Activated T-cell treated with anti-CD3 and anti-CD28 coated beads, Interleukin-2, amount 50 U/mL, for 24 hours (primary cell): ENCODE data around the gene SNCB.
A peak's percentile ranks its signal among the peaks of the same experiment; 100 is the strongest.

Experiments
- DNase-seq: peaks from one replicate; pipeline ENCODE4 v3.0.0-alpha.2; 2020
- H3K27ac Mint-ChIP-seq: 2 replicates; pipeline ENCODE4 v1.8.0; 2020; ENCODE audit warnings: mild to moderate bottlenecking, mixed read lengths
- H3K27me3 Mint-ChIP-seq: 2 replicates; pipeline ENCODE4 v1.8.0; 2020; ENCODE audit warnings: mixed read lengths
- H3K36me3 Mint-ChIP-seq: 2 replicates; pipeline ENCODE4 v1.8.0; 2020; ENCODE audit warnings: low read depth, mixed read lengths
- H3K4me1 Mint-ChIP-seq: 2 replicates; pipeline ENCODE4 v1.8.0; 2020; ENCODE audit warnings: low read depth, mixed read lengths
- H3K4me3 Mint-ChIP-seq: 2 replicates; pipeline ENCODE4 v1.8.0; 2020; ENCODE audit warnings: mild to moderate bottlenecking, moderate library complexity, mixed read lengths
- H3K9me3 Mint-ChIP-seq: 2 replicates; pipeline ENCODE4 v1.8.0; 2020; ENCODE audit warnings: mixed read lengths

SNCB gene

DNA sequence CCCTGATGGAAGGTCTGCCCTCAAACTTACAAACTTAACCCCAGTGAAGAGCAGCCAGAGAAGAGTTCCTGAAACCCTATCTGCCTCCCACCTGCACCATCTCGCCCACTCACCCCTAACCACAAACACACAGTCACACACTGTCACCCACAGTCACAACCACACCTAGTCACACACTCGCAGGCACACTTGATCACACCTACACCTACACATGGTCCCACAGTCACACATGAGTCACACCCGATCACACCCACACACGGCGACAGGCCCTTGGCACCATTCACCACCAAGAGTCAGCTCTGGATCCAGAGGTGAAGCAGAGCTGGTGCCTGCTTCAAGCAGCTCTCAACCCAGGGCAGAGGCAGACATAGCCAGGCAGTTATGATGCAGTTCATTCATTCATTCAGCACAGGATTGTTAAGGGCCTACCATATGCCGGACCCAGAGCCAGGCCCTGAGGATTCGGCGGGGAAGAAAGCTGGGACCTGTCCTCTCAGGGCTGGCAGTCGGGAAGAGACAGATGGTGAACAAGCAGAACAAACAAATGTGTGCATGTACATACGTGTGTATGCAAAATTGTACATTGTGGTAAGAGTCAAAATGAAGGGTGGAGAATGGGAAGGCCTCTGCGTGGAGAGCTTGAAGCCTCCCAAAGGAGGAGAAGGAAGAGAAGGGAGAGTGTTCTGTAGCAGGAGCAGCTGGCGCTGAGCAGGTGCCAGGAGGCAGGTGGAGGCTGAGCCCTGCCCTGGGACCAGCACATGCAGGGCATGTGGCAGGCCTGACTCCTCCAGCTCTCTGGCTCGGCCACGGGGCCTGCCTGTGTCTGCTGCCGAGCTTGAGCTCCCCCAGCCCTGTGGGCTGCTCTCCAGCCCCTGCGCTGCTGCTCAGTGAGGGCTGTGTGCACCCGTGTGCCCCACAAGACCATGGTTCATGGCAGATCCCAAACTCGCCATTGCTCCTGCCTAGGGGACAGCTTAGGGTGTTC is 23.4 kb upstream of the SNCB start:
- Mint-ChIP-seq H3K4me3 (peak overlapping the region; percentile 28), H3K9me3 (no peaks in the 10 kb centered on the region), H3K27me3 (no peaks in the 10 kb centered on the region), H3K4me1 (peaks cover 73% of the 10 kb centered on the region), H3K27ac (peak overlapping the region; percentile 85), H3K36me3 (peaks cover 48% of the 10 kb centered on the region)
- DNase-seq = peak; percentile 87

DNA sequence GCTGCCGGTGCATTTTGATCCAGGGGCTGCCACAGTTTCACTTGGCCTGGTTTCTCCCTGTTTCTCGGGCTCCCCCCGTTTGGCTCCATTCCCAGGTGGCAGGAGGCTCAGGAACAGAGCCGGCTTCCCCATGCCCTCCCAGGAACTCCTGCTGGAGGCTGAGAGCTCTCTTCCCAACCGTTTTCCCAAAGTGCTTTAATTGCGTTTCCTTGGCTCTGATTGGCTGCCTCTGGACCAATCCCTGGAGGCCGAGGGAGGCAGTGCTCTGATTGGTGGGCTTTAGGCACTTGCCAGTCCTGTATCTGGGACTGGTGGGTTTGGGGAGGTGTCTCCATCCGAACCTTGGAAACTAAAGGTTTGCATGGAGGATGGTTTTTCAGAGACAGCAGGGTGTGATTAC is 21.8 kb upstream of the SNCB start:
- Mint-ChIP-seq H3K4me1 (peaks cover 72% of the 10 kb centered on the region), H3K27me3 (no peaks in the 10 kb centered on the region), H3K4me3 (no peak overlapping the region), H3K9me3 (no peaks in the 10 kb centered on the region), H3K36me3 (peaks cover 36% of the 10 kb centered on the region), H3K27ac (no peak overlapping the region)
- no peak for DNase-seq

DNA sequence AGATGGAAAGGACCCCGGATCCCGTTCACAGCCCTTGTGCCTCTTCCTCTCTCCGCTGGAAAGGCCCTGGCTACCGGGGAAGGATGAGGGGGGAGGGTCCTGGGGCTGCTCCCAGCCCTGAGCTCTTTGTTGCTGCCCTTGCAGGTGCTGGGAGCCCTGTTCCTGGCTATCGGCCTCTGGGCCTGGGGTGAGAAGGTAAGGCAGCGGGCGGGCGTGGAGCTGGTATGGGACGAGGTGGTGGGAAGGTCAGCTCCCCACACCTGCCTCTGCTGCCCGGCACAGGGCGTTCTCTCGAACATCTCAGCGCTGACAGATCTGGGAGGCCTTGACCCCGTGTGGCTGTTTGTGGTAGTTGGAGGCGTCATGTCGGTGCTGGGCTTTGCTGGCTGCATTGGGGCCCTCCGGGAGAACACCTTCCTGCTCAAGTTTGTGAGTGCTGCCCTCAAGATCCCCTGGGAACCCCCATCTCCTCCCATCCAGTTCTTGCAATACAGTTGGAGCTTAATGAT is 21.2 kb upstream of the SNCB start:
- Mint-ChIP-seq H3K27me3 (no peaks in the 10 kb centered on the region), H3K4me3 (no peak overlapping the region), H3K27ac (no peak overlapping the region), H3K4me1 (peaks cover 77% of the 10 kb centered on the region), H3K9me3 (no peaks in the 10 kb centered on the region), H3K36me3 (peaks cover 33% of the 10 kb centered on the region)
- no peak for DNase-seq

DNA sequence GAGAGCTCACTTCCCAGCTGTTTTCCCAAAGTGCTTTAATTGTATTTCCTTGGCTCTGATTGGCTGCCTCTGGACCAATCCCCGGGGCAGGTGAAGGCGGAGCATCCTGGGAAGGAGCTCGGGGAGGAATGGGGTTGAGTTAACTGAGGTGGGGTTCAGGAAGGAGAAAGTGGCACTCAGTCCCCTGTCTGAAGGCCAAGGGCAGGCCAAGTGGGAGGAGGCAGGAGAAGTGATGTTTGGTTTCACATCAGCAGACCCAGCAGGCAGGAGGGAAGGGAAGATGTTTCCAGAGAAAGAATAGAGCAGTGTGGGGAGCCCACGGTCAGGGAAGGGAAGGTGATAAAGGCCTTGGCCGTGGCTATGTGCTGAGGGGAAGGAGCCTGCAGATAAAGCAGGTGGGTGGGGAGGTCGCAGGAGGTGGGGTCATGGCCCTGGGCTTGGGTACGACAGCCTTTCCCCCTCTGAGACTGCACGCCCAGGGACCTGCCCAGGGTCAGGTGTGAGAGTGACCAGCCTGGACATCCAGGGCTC is 20.1 kb upstream of the SNCB start:
- H3K27me3 Mint-ChIP-seq = no peaks in the 10 kb centered on the region
- H3K36me3 Mint-ChIP-seq = peaks cover 25% of the 10 kb centered on the region
- H3K27ac Mint-ChIP-seq = no peak overlapping the region
- DNase-seq = no peak
- H3K9me3 Mint-ChIP-seq = no peaks in the 10 kb centered on the region
- no peak overlapping the region for H3K4me3 Mint-ChIP-seq
- peaks cover 85% of the 10 kb centered on the region for H3K4me1 Mint-ChIP-seq

DNA sequence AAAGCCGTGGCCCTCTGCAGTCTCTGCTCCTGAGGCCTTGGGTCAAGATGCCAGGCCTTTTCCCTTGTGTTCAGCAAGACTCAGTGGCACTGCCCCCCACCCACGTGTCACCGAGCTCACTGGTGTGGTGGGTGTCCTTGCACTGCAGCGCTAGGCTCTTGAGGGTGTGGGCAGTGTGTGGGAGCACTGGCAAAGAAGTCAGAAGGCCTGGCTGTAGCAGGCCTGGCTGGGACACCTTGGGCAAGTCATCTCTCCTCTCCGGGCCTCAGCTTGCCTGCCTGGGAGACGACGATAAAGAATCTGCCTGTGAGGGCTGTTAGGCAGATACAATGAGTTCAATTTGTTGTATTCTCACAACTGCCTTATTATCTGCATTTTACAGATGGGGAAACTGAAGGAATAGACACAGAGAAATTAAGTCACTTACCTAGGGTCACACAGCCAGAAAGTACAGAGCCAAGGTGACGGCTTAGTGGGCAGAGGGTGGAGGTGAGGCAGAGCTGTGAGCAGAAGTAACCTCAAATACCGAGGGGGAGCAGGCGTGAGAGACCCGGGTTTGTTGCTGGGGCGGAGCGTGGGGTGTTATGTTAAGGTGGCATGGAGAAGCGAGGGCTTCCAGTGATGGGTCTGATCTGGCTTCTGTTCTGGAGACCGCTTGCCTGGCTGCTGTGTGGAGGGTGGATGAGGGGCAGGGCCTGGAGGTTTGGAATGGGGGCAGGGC is 18.3 kb upstream of the SNCB start:
- peak overlapping the region; percentile 87 for H3K4me3 Mint-ChIP-seq
- peak overlapping the region; percentile 62 for H3K27ac Mint-ChIP-seq
- peaks cover 69% of the 10 kb centered on the region for H3K4me1 Mint-ChIP-seq
- peaks cover 17% of the 10 kb centered on the region for H3K36me3 Mint-ChIP-seq
- H3K27me3 Mint-ChIP-seq = no peaks in the 10 kb centered on the region
- no peaks in the 10 kb centered on the region for H3K9me3 Mint-ChIP-seq
- DNase-seq = no peak

DNA sequence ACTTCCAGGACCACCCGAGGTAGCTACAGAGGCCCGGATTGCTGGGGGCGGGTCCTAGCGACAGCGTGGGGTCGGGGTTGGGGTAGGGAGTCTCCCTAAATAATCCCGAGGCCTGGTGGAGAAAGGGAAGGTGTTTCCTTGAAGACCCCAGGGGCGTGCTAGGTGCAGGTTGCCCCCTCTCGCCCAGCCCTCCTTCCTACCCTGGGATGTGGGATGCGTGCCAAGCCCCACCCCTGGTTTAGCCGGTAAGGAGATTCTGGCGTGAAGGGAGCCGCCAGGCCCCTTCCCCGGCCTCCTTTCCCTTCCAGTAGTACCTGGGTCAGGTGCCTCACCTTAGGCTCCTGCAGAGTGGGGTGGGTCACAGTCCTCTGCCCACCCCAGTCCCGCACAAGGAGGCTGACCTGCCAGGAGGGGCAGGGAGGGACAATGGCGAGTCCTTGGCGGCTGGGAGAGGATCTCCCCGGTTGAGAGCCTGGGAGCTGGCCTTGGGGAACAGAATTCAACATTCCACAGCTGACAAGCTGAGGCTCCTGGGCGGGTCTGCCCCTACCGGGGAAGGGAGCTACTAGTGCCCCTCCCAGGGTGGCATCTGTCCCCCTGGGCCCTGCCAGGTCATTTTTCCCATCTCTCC is 17.6 kb upstream of the SNCB start:
- Mint-ChIP-seq H3K4me1 (peaks cover 63% of the 10 kb centered on the region), H3K4me3 (peak overlapping the region; percentile 87), H3K27ac (peak overlapping the region; percentile 89), H3K36me3 (peaks cover 11% of the 10 kb centered on the region), H3K27me3 (no peaks in the 10 kb centered on the region), H3K9me3 (no peaks in the 10 kb centered on the region)
- DNase-seq = no peak

DNA sequence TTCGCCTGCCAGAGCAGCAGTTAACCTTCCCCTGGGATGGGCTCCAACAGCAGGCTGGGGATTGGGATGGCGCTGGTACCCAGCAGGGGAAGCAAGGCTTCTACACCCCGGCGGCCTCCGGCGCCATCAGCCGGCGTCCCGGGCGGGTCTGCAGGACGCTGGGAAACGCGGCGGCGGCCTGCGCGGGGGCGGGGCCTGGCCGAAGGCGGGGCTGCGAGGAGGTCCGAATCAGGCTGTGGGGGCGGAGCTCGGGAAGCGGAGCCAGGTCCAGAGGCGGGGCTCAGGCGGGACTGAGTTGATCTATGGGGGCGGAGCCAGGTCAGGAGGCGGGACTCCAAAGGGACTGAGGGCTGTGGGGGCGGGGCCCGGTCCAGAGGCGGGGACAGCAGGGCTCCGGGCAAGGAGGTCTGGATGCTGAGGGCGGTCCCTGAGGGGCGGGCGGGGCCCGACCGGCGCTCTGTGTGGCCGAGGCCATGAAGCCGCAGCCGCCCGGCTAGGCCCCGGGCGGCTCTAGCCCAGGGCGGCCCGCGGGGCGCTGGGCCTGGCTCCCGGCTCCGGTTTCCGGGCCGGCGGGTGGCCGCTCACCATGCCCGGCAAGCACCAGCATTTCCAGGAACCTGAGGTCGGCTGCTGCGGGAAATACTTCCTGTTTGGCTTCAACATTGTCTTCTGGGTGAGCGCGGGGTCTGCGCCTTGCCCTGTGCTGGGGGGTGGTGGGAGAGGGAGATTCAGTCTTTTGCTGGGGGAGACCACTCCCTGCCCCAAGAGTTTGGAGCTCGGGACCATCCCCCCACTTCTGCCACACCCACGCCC is 16.9 kb upstream of the SNCB start, which contains the start of gene TSPAN17:
Gene TSPAN17 (plus strand): TSS at position 455 of the 813 bp plus-strand sequence. CDS start 132 bp downstream, at position 587.
- Mint-ChIP-seq H3K4me1 (peaks cover 56% of the 10 kb centered on the region), H3K4me3 (peak within 1 kb of the TSS; percentile 87), H3K27me3 (no peaks in the 10 kb centered on the region), H3K36me3 (peaks cover 9% of the 10 kb centered on the region), H3K27ac (peak within 1 kb of the TSS; percentile 94), H3K9me3 (no peaks in the 10 kb centered on the region)
- DNase-seq = peak; percentile 100

DNA sequence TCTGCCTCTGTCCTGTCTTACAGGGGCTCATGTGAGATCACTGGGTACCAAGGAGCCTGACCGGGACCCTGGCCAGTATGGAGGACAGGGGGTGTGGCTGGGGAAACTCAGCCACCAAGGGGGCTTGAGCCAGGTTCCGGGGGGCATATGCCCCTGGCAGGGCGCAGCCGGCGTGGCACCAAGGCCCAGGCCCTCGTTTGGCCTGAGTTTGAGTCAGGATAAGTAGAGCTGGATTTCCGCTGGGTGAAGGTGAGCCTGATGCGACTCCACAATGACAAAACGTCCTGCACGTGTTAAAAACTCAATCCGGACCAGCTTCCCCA is 16.3 kb upstream of the SNCB start:
- Mint-ChIP-seq H3K4me1 (peaks cover 51% of the 10 kb centered on the region), H3K36me3 (peaks cover 5% of the 10 kb centered on the region), H3K27ac (peak overlapping the region; percentile 94)

DNA sequence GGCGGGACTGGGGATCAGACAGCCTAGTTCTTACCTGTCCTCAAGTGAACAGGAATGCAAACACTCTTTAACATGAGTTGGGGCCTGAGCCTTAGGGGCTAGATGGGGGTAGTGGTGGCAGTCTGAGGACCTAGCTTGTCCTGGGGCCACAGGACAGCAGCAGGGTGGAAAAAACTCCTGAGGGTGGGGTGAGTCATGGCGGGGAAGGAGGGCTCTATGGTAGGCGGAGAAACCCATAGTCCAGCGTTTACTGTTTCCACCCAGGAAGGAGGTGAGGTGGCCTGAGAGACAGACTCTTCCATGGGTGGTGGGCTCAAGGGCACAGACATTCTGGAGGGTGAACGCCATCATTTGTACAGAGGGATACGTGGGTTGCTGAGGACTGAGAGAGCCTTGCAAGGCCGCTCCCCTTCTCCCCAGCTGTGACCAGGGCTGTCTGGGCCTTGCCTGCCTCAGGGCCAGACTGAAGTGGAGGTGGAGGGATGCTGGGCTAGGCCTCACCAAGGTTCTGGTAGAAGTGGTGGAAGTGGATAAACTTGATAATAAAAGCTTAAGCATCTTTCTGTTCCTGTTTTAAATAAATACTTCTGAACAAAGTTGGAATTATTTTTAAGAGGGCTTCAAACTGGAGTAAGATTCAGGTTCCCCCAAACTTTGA is 15.8 kb upstream of the SNCB start:
- Mint-ChIP-seq H3K27me3 (no peaks in the 10 kb centered on the region), H3K4me1 (peaks cover 46% of the 10 kb centered on the region), H3K9me3 (no peaks in the 10 kb centered on the region), H3K27ac (peak overlapping the region; percentile 94), H3K36me3 (peaks cover 2% of the 10 kb centered on the region), H3K4me3 (peak overlapping the region; percentile 87)
- no peak for DNase-seq

More for the DNA sequence above, 16.3 kb upstream of the SNCB start:
- Mint-ChIP-seq H3K4me3 (peak overlapping the region; percentile 87), H3K27me3 (no peaks in the 10 kb centered on the region), H3K9me3 (no peaks in the 10 kb centered on the region)
- no peak for DNase-seq

DNA sequence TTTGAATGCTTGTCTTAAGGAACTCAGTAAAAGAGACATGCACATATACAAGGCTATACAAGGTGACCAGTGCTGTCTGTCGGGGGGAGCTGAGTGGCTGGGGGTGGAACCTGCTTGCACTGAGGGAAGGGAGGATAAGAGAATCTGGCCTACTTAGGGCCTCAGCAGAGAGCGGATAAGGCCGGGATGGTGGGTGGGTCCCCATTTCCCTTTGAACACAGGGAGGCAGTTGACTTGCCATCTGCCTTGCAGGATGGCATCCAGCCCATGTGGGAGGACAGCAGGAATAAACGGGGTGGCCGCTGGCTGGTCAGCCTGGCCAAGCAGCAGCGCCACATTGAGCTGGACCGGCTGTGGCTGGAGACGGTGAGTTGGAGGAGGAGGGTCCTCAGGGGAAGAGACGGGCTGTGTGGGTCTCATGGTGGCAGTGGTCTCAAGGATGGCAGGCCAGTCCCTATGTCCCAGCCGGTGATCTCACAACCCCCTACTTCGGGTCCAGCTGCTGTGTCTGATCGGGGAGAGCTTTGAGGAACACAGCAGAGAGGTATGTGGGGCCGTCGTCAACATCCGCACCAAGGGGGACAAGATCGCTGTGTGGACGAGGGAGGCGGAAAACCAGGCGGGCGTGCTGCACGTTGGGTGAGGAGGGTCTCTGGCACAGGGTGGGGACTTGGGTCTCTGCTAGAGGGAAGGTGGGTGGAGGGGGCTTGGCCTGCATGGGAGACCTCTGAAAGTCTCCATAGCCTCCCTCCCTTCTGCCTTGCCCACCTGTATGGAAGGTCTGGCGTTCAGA is 14.7 kb upstream of the SNCB start:
- H3K4me3 Mint-ChIP-seq = no peak overlapping the region
- H3K27me3 Mint-ChIP-seq = no peaks in the 10 kb centered on the region
- no peaks in the 10 kb centered on the region for H3K9me3 Mint-ChIP-seq
- H3K4me1 Mint-ChIP-seq = peaks cover 40% of the 10 kb centered on the region
- DNase-seq = no peak
- peaks cover 2% of the 10 kb centered on the region for H3K36me3 Mint-ChIP-seq
- no peak overlapping the region for H3K27ac Mint-ChIP-seq

DNA sequence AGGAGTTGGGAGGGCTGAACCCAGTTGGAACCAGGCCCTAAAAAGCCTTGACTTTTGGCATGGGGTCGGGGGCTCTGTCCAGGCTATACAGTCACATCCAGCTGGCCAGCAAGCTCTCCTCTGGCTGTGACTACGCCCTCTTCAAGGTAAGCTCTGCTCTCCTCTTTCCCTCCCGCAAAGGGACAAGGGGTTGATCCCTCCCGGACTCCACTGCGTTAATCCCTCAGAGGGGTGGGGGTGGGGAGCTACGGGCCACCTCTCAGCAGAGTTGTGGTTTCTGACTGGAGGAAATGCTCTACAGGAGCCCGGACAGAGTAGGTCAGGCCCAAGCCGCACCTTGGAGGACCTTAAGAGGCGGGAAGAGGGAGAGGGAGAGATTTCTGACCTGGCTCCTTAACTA is 14.0 kb upstream of the SNCB start:
- Mint-ChIP-seq H3K4me1 (peaks cover 34% of the 10 kb centered on the region), H3K27ac (no peak overlapping the region), H3K9me3 (no peaks in the 10 kb centered on the region), H3K36me3 (peaks cover 2% of the 10 kb centered on the region), H3K27me3 (no peaks in the 10 kb centered on the region), H3K4me3 (no peak overlapping the region)
- DNase-seq = no peak

DNA sequence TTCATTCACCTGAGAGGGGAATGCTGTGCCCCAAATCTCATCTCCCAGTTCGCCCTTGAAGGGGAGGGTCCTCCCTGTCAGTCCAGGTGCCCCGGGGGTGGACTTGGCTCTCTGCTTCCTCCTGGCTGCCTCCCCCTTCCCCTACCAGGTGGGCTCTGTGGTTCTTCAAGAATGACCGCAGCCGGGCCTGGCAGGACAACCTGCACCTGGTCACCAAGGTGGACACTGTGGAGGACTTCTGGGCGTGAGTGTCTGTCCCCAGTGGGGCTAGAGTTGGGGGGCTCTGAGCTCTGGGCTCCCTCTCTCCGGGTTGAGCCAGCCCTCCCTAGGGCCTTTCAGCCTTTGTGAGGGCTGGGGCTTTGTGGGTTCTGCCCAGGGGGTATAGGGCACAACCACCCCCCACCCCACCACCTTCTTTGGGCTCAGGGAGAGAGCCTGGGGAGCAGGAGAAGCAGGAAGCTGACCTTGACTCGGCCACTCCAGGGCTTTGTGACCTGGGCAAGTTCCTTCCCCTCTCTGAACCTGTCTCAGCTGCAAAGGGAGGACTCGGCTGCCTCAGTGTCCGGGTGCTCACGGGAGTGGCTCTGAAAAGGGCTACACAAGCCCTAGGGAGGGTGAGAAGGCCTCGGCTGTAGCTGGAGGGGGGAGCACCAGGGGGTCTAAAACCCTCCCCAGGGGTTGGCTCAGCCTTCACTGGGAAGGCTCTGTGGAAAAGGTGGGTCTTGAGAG is 13.3 kb upstream of the SNCB start:
- H3K36me3 Mint-ChIP-seq = peaks cover 2% of the 10 kb centered on the region
- DNase-seq = no peak
- peaks cover 27% of the 10 kb centered on the region for H3K4me1 Mint-ChIP-seq
- no peaks in the 10 kb centered on the region for H3K9me3 Mint-ChIP-seq
- H3K4me3 Mint-ChIP-seq = no peak overlapping the region
- no peaks in the 10 kb centered on the region for H3K27me3 Mint-ChIP-seq
- no peak overlapping the region for H3K27ac Mint-ChIP-seq
